ENCODE measurements around the gene PRELID2. TPM values are rescaled to one million over a fixed set of nuclear protein-coding genes. Genes with fewer than 3 reads are reported as not detected.

Gene PRELID2
- total RNA-seq, 4 donors from 2014 or later, result 1.1 to 6.7 (median 1.2) TPM; not detected in 1

GRCh38 chr5:145787001-145787400 is 48.1 kb downstream of the PRELID2 start:
- Histone ChIP-seq H3K4me3 (no peak overlapping the region), H3K4me1 (no peaks in the 10 kb centered on the region), H3K36me3 (no peaks in the 10 kb centered on the region), H3K9me3 (no peaks in the 10 kb centered on the region), H3K27ac (no peak overlapping the region), H3K27me3 (no peaks in the 10 kb centered on the region)
- in situ Hi-C loops (cut with MboI; ENCODE audit: low sequenced_read_pairs in 4 of 4) (no loop called here), intact Hi-C loops (cut with DNase I; ENCODE audit: low total_unique reads) (no loop called here)
- ATAC-seq, result no peak
- TF ChIP-seq CTCF (IDR thresholded peaks at IDR 0.05 in 4 of 5, conservative IDR thresholded peaks at IDR 0.05 in 1 of 5) (no peak), POLR2A (IDR thresholded peaks at IDR 0.05) (no peak)
- DNase-seq, result no peak

GRCh38 chr5:145780982-145781381 is 54.2 kb downstream of the PRELID2 start:
- no peak for ATAC-seq
- in situ Hi-C loops (cut with MboI; ENCODE audit: low sequenced_read_pairs in 4 of 4), result no loop called here
- TF ChIP-seq CTCF (IDR thresholded peaks at IDR 0.05 in 4 of 5, conservative IDR thresholded peaks at IDR 0.05 in 1 of 5), result no peak
- TF ChIP-seq POLR2A (IDR thresholded peaks at IDR 0.05), result no peak
- Histone ChIP-seq H3K4me1 (no peaks in the 10 kb centered on the region), H3K27me3 (no peaks in the 10 kb centered on the region), H3K36me3 (no peaks in the 10 kb centered on the region), H3K9me3 (no peaks in the 10 kb centered on the region), H3K4me3 (no peak overlapping the region), H3K27ac (no peak overlapping the region)
- intact Hi-C loops (cut with DNase I; ENCODE audit: low total_unique reads), result no loop called here
- DNase-seq, result no peak

- peak; percentile 3 to 21 for DNase-seq
- TF ChIP-seq POLR2A (IDR thresholded peaks at IDR 0.05), result no peak
- TF ChIP-seq CTCF (IDR thresholded peaks at IDR 0.05 in 4 of 5, conservative IDR thresholded peaks at IDR 0.05 in 1 of 5), result no peak
- H3K4me3 ChIP-seq, result no peak overlapping the region
- no peaks in the 10 kb centered on the region for H3K9me3 ChIP-seq
- no peak overlapping the region for H3K27ac ChIP-seq
- in situ Hi-C loops (cut with MboI; ENCODE audit: low sequenced_read_pairs in 4 of 4) (no loop called here), intact Hi-C loops (cut with DNase I; ENCODE audit: low total_unique reads) (no loop called here)
- no peaks in the 10 kb centered on the region for H3K27me3 ChIP-seq
- H3K36me3 ChIP-seq, result no peaks in the 10 kb centered on the region
- no peaks in the 10 kb centered on the region for H3K4me1 ChIP-seq
- ATAC-seq, result peak in 1 of 2 donors; percentile 13
These were observed 56.8 kb downstream of the PRELID2 start for GRCh38 chr5:145778144-145778900.

- Histone ChIP-seq H3K27ac (no peak overlapping the region), H3K9me3 (no peaks in the 10 kb centered on the region), H3K27me3 (no peaks in the 10 kb centered on the region), H3K36me3 (no peaks in the 10 kb centered on the region), H3K4me1 (no peaks in the 10 kb centered on the region), H3K4me3 (no peak overlapping the region)
- intact Hi-C loops (cut with DNase I; ENCODE audit: low total_unique reads), result no loop called here
- in situ Hi-C loops (cut with MboI; ENCODE audit: low sequenced_read_pairs in 4 of 4), result no loop called here
- ATAC-seq (no peak), DNase-seq (no peak)
- no peak for TF ChIP-seq CTCF (IDR thresholded peaks at IDR 0.05 in 4 of 5, conservative IDR thresholded peaks at IDR 0.05 in 1 of 5)
- no peak for TF ChIP-seq POLR2A (IDR thresholded peaks at IDR 0.05)
These were observed 57.6 kb downstream of the PRELID2 start for GRCh38 chr5:145777445-145778063.
